Brain microvascular endothelial cell (primary cell): ENCODE results near the gene PNPLA1.

ENCODE experiments used
- DNase-seq: peaks from one replicate; pipeline ENCODE4 v3.0.0-alpha.2; 2020
- H3K27ac ChIP-seq: fragments of 250-450 bp; sonication (Bioruptor Pico); 2 replicates; pipeline ENCODE4 v1.5.1; 2020; ENCODE audit warnings: mild to moderate bottlenecking, moderate library complexity
- H3K27me3 ChIP-seq: fragments of 250-450 bp; sonication (Bioruptor Pico); replicated peaks from 2 replicates; pipeline ENCODE4 v1.5.1; 2020; ENCODE audit warnings: mild to moderate bottlenecking
- H3K36me3 ChIP-seq: fragments of 250-450 bp; sonication (Bioruptor Pico); replicated peaks from 2 replicates; pipeline ENCODE4 v1.5.1; 2020; ENCODE audit warnings: mild to moderate bottlenecking
- H3K4me3 ChIP-seq: 2 replicates; pipeline ENCODE4 v1.5.1; 2011; ENCODE audit warnings: low read depth, mild to moderate bottlenecking, control low read depth, low read length, moderate library complexity
- in situ Hi-C: cut with HindIII; loops from 2 replicates; pipeline ENCODE4 v1.10.0; 2017; ENCODE audit warnings: low sequenced_read_pairs, low pct_ligation_motif_present
- TF ChIP-seq, protein P1 (sequence below): IDR thresholded peaks from 2 replicates; pipeline ENCODE4 v1.5.1; 2011; ENCODE audit warnings: low read depth, mild to moderate bottlenecking, moderate library complexity, low read length, control low read depth, inconsistent platforms; ENCODE audit errors: missing control alignments

Gene PNPLA1

DNA sequence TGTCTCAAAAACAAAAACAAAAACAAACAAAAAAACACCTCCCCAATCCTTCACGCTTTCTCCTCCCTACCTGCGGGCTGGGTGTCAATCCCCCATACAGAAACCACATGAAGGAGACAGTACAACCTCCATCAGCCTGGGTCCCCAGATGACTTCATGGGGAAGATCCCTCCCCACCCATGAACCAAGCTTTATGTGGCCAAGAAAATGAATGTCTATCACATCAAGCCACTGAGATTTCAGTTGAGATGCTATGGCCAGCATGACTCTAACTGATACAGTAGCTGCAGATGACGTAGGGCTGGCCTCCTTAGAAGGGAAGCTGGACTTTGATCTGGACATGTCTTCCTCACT is 88.0 kb downstream of the PNPLA1 start:
- Histone ChIP-seq H3K36me3 (no peaks in the 10 kb centered on the region), H3K4me3 (no peak overlapping the region), H3K27me3 (no peaks in the 10 kb centered on the region), H3K27ac (no peak overlapping the region)
- no peak for DNase-seq
- in situ Hi-C loops, result no loop called here
- TF ChIP-seq, protein P1, sequence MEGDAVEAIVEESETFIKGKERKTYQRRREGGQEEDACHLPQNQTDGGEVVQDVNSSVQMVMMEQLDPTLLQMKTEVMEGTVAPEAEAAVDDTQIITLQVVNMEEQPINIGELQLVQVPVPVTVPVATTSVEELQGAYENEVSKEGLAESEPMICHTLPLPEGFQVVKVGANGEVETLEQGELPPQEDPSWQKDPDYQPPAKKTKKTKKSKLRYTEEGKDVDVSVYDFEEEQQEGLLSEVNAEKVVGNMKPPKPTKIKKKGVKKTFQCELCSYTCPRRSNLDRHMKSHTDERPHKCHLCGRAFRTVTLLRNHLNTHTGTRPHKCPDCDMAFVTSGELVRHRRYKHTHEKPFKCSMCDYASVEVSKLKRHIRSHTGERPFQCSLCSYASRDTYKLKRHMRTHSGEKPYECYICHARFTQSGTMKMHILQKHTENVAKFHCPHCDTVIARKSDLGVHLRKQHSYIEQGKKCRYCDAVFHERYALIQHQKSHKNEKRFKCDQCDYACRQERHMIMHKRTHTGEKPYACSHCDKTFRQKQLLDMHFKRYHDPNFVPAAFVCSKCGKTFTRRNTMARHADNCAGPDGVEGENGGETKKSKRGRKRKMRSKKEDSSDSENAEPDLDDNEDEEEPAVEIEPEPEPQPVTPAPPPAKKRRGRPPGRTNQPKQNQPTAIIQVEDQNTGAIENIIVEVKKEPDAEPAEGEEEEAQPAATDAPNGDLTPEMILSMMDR, result no peak
